Thyroid gland (tissue), 4 donors: ENCODE results near the gene NPHS1.

ENCODE experiments used
- POLR2A ChIP-seq, 2 donors: fragments of 450-650 bp; IDR thresholded peaks; one replicate each; pipeline ENCODE4 v1.6.1; 2017; ENCODE audit warnings: antibody characterized with exemption in 2 of 2, mild to moderate bottlenecking in 2 of 2, moderate library complexity in 1 of 2
- TF ChIP-seq, protein P1 (sequence below), 6 experiments: fragments of 200-600 bp in 3 of 6; fragments of 450-650 bp in 3 of 6; sonication (generic) in 3 of 6; IDR thresholded peaks; one replicate each; pipeline ENCODE4 v1.5.1; 2016 to 2019; ENCODE audit warnings: antibody characterized with exemption in 6 of 6, mild to moderate bottlenecking in 2 of 6, inconsistent platforms in 1 of 6, moderate library complexity in 1 of 6

DNA sequence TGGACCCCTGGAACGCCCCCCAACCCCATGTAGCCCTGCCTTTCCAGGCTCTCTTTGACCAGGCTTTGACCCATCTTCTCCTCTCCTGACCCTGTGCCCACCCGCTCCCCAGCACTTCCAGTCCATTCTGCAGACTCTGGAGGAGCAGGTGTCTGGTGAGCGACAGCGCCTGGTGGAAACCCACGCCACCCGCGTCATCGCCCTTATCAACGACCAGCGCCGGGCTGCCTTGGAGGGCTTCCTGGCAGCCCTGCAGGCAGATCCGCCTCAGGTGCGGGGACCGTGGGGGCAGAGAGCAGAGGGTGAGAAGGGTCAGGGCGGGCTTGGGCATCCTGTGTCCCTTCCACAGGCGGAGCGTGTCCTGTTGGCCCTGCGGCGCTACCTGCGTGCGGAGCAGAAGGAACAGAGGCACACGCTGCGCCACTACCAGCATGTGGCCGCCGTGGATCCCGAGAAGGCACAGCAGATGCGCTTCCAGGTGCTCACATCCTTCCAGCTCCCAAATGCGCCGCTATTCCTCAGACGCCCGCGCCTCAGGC lies 22.2 kb upstream of the NPHS1 start:
- TF ChIP-seq POLR2A (IDR thresholded peaks at IDR 0.05): no peak
- TF ChIP-seq, protein P1, sequence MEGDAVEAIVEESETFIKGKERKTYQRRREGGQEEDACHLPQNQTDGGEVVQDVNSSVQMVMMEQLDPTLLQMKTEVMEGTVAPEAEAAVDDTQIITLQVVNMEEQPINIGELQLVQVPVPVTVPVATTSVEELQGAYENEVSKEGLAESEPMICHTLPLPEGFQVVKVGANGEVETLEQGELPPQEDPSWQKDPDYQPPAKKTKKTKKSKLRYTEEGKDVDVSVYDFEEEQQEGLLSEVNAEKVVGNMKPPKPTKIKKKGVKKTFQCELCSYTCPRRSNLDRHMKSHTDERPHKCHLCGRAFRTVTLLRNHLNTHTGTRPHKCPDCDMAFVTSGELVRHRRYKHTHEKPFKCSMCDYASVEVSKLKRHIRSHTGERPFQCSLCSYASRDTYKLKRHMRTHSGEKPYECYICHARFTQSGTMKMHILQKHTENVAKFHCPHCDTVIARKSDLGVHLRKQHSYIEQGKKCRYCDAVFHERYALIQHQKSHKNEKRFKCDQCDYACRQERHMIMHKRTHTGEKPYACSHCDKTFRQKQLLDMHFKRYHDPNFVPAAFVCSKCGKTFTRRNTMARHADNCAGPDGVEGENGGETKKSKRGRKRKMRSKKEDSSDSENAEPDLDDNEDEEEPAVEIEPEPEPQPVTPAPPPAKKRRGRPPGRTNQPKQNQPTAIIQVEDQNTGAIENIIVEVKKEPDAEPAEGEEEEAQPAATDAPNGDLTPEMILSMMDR (IDR thresholded peaks at IDR 0.05): no peak
